ENCODE data around the gene GABPA. TPM values are rescaled to one million over a fixed set of nuclear protein-coding genes. Genes with fewer than 3 reads are reported as not detected.

GABPA gene
- polyA plus RNA-seq, 3 donors: 7.1 to 20.1 (median 12.9) TPM

DNA sequence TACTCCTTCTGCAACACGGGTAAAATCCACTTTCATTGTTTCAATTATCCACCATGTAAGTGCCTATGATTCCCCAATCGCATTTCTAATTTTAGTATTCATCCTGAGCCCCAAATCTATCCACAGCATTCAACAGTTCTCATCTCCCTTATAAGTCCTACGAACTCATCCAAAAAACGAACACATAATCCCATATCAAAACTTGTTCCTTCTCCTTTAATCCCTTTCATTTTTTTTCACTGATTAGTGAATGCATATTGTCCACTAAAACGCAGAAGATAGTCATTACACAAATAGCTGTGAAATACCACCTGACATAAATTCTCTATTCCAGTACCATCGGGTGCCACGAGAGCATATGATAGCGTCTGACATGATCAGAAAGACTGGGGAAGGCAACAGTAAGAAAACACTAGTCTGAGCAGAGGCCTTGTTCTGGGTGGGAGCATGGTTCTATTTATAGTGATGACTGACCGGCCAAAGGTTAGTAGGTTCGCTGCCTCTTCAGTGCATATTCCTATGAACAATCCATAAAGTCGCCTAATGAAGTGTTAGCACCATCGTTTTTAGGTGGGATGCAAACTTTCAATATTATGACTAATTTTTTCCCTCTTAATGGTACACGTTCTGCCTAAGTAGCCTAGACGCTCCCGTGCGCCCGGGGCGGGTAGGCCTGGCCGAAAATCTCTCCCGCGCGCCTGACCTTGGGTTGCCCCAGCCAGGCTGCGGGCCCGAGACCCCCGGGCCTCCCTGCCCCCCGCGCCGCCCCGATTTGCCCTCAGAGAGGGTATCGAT is 716 bp upstream of the GABPA start:
- H2AFZ ChIP-seq (ENCODE audit: insufficient read depth, low read depth, low read length, poor library complexity, severe bottlenecking): peak overlapping the region; percentile 96
- intact Hi-C loops (cut with micrococcal nuclease): loop anchor here in 1 of 2 donors (10.0 kb wide), 1 partner anchor 279 kb away; no protein-coding TSS in a partner anchor
- H3K4me2 ChIP-seq (replicated peaks; ENCODE audit: extremely low read depth, low read length, poor library complexity, severe bottlenecking): peak overlapping the region; percentile 93
- H3K27me3 ChIP-seq (ENCODE audit: control insufficient read depth in 2 of 2, insufficient read depth in 2 of 2, low read length in 2 of 2): no peaks in the 10 kb centered on the region
- no peaks in the 10 kb centered on the region for H3K9me3 Mint-ChIP-seq
- peak overlapping the region; percentile 94 to 100 for H3K4me3 Mint-ChIP-seq
- peak overlapping the region; percentile 65 to 93 (median 77) for H3K4me3 ChIP-seq (replicated peaks in 1 of 3; ENCODE audit: low read depth in 2 of 3, low read length in 3 of 3)
- TF ChIP-seq, protein P1, sequence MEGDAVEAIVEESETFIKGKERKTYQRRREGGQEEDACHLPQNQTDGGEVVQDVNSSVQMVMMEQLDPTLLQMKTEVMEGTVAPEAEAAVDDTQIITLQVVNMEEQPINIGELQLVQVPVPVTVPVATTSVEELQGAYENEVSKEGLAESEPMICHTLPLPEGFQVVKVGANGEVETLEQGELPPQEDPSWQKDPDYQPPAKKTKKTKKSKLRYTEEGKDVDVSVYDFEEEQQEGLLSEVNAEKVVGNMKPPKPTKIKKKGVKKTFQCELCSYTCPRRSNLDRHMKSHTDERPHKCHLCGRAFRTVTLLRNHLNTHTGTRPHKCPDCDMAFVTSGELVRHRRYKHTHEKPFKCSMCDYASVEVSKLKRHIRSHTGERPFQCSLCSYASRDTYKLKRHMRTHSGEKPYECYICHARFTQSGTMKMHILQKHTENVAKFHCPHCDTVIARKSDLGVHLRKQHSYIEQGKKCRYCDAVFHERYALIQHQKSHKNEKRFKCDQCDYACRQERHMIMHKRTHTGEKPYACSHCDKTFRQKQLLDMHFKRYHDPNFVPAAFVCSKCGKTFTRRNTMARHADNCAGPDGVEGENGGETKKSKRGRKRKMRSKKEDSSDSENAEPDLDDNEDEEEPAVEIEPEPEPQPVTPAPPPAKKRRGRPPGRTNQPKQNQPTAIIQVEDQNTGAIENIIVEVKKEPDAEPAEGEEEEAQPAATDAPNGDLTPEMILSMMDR (IDR thresholded peaks at IDR 0.05): no peak
- H3K36me3 ChIP-seq (replicated peaks in 1 of 2; ENCODE audit: control insufficient read depth in 1 of 2, insufficient read depth in 2 of 2, low read length in 2 of 2): peaks cover 10 to 19% of the 10 kb centered on the region in 2 donors
- peaks cover 35% of the 10 kb centered on the region for H3K4me1 Mint-ChIP-seq
- H3K36me3 Mint-ChIP-seq: peaks cover 13 to 24% of the 10 kb centered on the region in 2 donors
- peak overlapping the region; percentile 96 to 99 for H3K27ac ChIP-seq (ENCODE audit: low read depth in 1 of 2, low read length in 2 of 2)
- WGBS (ENCODE audit: insufficient coverage): 7% methylated on average over 24 of the region's 30 CpGs
- H3K27ac Mint-ChIP-seq: peak overlapping the region; percentile 100
- H3K9me3 ChIP-seq (replicated peaks in 1 of 2; ENCODE audit: control insufficient read depth in 1 of 2, insufficient read depth in 1 of 2, low read length in 2 of 2): no peaks in the 10 kb centered on the region
- DNase-seq: peak in 1 of 3 donors; percentile 5
- peaks cover 92% of the 10 kb centered on the region for H3K79me2 ChIP-seq (ENCODE audit: insufficient read depth, low read length)
- H3K27me3 Mint-ChIP-seq (ENCODE audit: low read depth in 3 of 3): no peaks in the 10 kb centered on the region
- H4K20me1 ChIP-seq (ENCODE audit: insufficient read depth, low read length): peaks cover 31% of the 10 kb centered on the region
- peak overlapping the region; percentile 90 for H3K9ac ChIP-seq (ENCODE audit: insufficient read depth, low read length, poor library complexity, severe bottlenecking)
- peaks cover 20 to 33% of the 10 kb centered on the region in 2 donors for H3K4me1 ChIP-seq (ENCODE audit: control insufficient read depth in 1 of 2, insufficient read depth in 2 of 2, low read length in 2 of 2)

DNA sequence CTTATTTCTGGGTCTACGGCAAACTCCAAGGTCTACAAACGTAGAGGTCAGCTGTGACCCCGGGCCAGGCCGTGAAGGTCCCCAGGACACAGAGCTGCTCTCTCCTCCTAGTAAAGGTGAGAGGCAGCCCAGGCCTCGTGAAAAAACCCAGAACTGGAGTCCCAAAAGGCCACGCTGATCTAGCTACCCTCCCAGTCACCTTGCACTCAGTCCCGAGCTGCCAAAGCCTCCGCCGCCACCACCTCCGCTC is 193 bp upstream of the GABPA start:
- TF ChIP-seq, protein P1 (IDR thresholded peaks at IDR 0.05): no peak
- H3K9me3 Mint-ChIP-seq: no peaks in the 10 kb centered on the region
- Histone ChIP-seq H3K27ac (ENCODE audit: low read depth in 1 of 2, low read length in 2 of 2) (peak overlapping the region; percentile 96 to 99), H3K27me3 (ENCODE audit: control insufficient read depth in 2 of 2, insufficient read depth in 2 of 2, low read length in 2 of 2) (no peaks in the 10 kb centered on the region), H3K9me3 (replicated peaks in 1 of 2; ENCODE audit: control insufficient read depth in 1 of 2, insufficient read depth in 1 of 2, low read length in 2 of 2) (no peaks in the 10 kb centered on the region), H3K36me3 (replicated peaks in 1 of 2; ENCODE audit: control insufficient read depth in 1 of 2, insufficient read depth in 2 of 2, low read length in 2 of 2) (peaks cover 5 to 19% of the 10 kb centered on the region in 2 donors), H3K9ac (ENCODE audit: insufficient read depth, low read length, poor library complexity, severe bottlenecking) (peak overlapping the region; percentile 90), H4K20me1 (ENCODE audit: insufficient read depth, low read length) (peaks cover 36% of the 10 kb centered on the region), H3K4me2 (replicated peaks; ENCODE audit: extremely low read depth, low read length, poor library complexity, severe bottlenecking) (peak overlapping the region; percentile 93), H3K4me1 (ENCODE audit: control insufficient read depth in 1 of 2, insufficient read depth in 2 of 2, low read length in 2 of 2) (peaks cover 20 to 33% of the 10 kb centered on the region in 2 donors), H3K79me2 (ENCODE audit: insufficient read depth, low read length) (peaks cover 97% of the 10 kb centered on the region), H3K4me3 (replicated peaks in 1 of 3; ENCODE audit: low read depth in 2 of 3, low read length in 3 of 3) (peak overlapping the region; percentile 65 to 93 (median 77)), H2AFZ (ENCODE audit: insufficient read depth, low read depth, low read length, poor library complexity, severe bottlenecking) (peak overlapping the region; percentile 96)
- no peak for DNase-seq
- H3K4me1 Mint-ChIP-seq: peaks cover 35% of the 10 kb centered on the region
- peaks cover 8 to 23% of the 10 kb centered on the region in 2 donors for H3K36me3 Mint-ChIP-seq
- H3K27me3 Mint-ChIP-seq (ENCODE audit: low read depth in 3 of 3): no peaks in the 10 kb centered on the region
- peak overlapping the region; percentile 94 to 100 for H3K4me3 Mint-ChIP-seq
- intact Hi-C loops (cut with micrococcal nuclease): loop anchor here in 1 of 2 donors (10.0 kb wide), 1 partner anchor 280 kb away; no protein-coding TSS in a partner anchor
- WGBS (ENCODE audit: insufficient coverage): 0% methylated on average over 10 of the region's 10 CpGs
- peak overlapping the region; percentile 100 for H3K27ac Mint-ChIP-seq

All from CD14-positive monocyte (primary cell).